ENCODE measurements around the gene GCH1.

GCH1 gene

DNA sequence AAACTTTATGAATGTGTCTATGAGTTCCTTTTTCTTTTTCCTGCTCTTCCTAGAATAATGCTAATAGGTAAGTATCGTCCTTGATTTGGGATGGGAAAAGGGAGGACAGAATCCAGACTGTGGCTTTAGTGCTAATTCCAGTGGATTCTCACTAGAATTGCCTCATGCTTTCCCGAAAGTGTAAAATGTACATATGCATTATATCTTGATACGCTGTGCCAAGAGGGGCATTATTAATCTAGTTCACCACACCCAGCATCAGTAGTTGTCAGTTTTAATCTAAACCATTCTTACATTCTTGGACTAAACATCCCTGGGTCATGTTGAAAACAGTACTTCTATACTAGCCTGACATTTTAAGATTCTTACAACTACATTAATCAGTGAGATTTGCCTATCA, 49.3 kb downstream of the GCH1 start:
- Histone ChIP-seq H3K79me1 (ENCODE audit: low read depth, low read length) (no peaks in the 10 kb centered on the region), H3K27ac (replicated peaks; ENCODE audit: low read length) (no peak overlapping the region), H3K14ac (ENCODE audit: low read length) (no peak overlapping the region), H4K8ac (ENCODE audit: low read depth, low read length) (no peak overlapping the region), H4K91ac (ENCODE audit: low read depth, low read length, poor library complexity) (no peak overlapping the region), H3K9me3 (replicated peaks in 1 of 2; ENCODE audit: control insufficient read depth in 2 of 2, insufficient read depth in 1 of 2, low read depth in 1 of 2, low read length in 2 of 2) (no peaks in the 10 kb centered on the region), H3K4me1 (ENCODE audit: control insufficient read depth in 2 of 2, insufficient read depth in 1 of 2, low read depth in 1 of 2, low read length in 2 of 2) (peaks cover 4 to 8% of the 10 kb centered on the region in 2 donors), H2BK15ac (ENCODE audit: low read length) (no peak overlapping the region), H3K23ac (ENCODE audit: low read depth, low read length, poor library complexity) (no peak overlapping the region), H3K4ac (ENCODE audit: low read length) (no peak overlapping the region), H3K27me3 (ENCODE audit: control insufficient read depth in 3 of 3, insufficient read depth in 3 of 3, low read depth in 1 of 3, low read length in 3 of 3) (no peaks in the 10 kb centered on the region), H2AK5ac (ENCODE audit: low read depth, low read length) (no peak overlapping the region), H2AFZ (ENCODE audit: low read length) (no peak overlapping the region), H3K4me2 (ENCODE audit: insufficient read depth, low read length, poor library complexity, severe bottlenecking) (no peak overlapping the region), H3K9ac (ENCODE audit: low read depth, low read length, poor library complexity) (no peak overlapping the region), H2BK120ac (ENCODE audit: low read depth, low read length) (no peak overlapping the region), H3K18ac (ENCODE audit: low read length) (no peak overlapping the region), H2BK5ac (ENCODE audit: low read length) (no peak overlapping the region), H3K4me3 (ENCODE audit: low read length in 2 of 2) (no peak overlapping the region), H2BK12ac (ENCODE audit: low read length) (no peak overlapping the region), H3K36me3 (replicated peaks in 1 of 2; ENCODE audit: control insufficient read depth in 2 of 2, insufficient read depth in 2 of 2, low read length in 2 of 2) (no peaks in the 10 kb centered on the region)
- no peak for DNase-seq (ENCODE audit: low spot score)
- WGBS, 2 donors (ENCODE audit: extremely low coverage in 2 of 2, insufficient read length in 2 of 2, insufficient replicate concordance in 1 of 2) = no CpG with 5 or more reads among the region's 3 CpGs

DNA sequence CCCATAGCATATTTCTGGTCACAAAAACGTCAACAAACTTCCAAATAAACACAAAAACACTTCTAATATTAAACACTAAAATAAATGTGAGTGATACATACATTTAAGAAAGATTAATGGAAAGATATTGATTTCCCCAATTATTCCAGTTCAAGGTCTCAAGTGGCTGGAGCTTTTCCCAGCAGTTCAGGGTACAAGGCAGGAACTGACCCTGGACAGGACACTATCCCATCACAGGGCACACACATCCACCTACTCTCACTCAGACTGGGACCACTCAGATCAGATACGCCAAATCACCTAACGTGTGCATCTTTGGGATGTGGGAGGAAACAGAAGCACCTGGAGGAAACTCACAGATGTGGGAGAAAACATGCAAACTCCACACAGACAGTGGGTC, 50.4 kb downstream of the GCH1 start:
- Histone ChIP-seq H3K4me2 (ENCODE audit: insufficient read depth, low read length, poor library complexity, severe bottlenecking) (no peak overlapping the region), H3K4me1 (ENCODE audit: control insufficient read depth in 2 of 2, insufficient read depth in 1 of 2, low read depth in 1 of 2, low read length in 2 of 2) (peaks cover 4 to 8% of the 10 kb centered on the region in 2 donors), H3K9me3 (replicated peaks in 1 of 2; ENCODE audit: control insufficient read depth in 2 of 2, insufficient read depth in 1 of 2, low read depth in 1 of 2, low read length in 2 of 2) (no peaks in the 10 kb centered on the region), H2AK5ac (ENCODE audit: low read depth, low read length) (no peak overlapping the region), H2BK120ac (ENCODE audit: low read depth, low read length) (no peak overlapping the region), H3K27ac (replicated peaks; ENCODE audit: low read length) (no peak overlapping the region), H4K8ac (ENCODE audit: low read depth, low read length) (no peak overlapping the region), H2AFZ (ENCODE audit: low read length) (no peak overlapping the region), H2BK12ac (ENCODE audit: low read length) (no peak overlapping the region), H3K79me1 (ENCODE audit: low read depth, low read length) (no peaks in the 10 kb centered on the region), H4K91ac (ENCODE audit: low read depth, low read length, poor library complexity) (no peak overlapping the region), H3K4me3 (ENCODE audit: low read length in 2 of 2) (no peak overlapping the region), H2BK15ac (ENCODE audit: low read length) (no peak overlapping the region), H3K9ac (ENCODE audit: low read depth, low read length, poor library complexity) (peak overlapping the region; percentile 55), H2BK5ac (ENCODE audit: low read length) (no peak overlapping the region), H3K23ac (ENCODE audit: low read depth, low read length, poor library complexity) (no peak overlapping the region), H3K18ac (ENCODE audit: low read length) (no peak overlapping the region), H3K4ac (ENCODE audit: low read length) (no peak overlapping the region), H3K36me3 (replicated peaks in 1 of 2; ENCODE audit: control insufficient read depth in 2 of 2, insufficient read depth in 2 of 2, low read length in 2 of 2) (no peaks in the 10 kb centered on the region), H3K14ac (ENCODE audit: low read length) (no peak overlapping the region), H3K27me3 (ENCODE audit: control insufficient read depth in 3 of 3, insufficient read depth in 3 of 3, low read depth in 1 of 3, low read length in 3 of 3) (no peaks in the 10 kb centered on the region)
- no peak for DNase-seq (ENCODE audit: low spot score)
- WGBS, 2 donors (ENCODE audit: extremely low coverage in 2 of 2, insufficient read length in 2 of 2, insufficient replicate concordance in 1 of 2) = 100% methylated on average over 1 of the region's 3 CpGs; no CpG with 5 or more reads in 1 of the 2 donors

DNA sequence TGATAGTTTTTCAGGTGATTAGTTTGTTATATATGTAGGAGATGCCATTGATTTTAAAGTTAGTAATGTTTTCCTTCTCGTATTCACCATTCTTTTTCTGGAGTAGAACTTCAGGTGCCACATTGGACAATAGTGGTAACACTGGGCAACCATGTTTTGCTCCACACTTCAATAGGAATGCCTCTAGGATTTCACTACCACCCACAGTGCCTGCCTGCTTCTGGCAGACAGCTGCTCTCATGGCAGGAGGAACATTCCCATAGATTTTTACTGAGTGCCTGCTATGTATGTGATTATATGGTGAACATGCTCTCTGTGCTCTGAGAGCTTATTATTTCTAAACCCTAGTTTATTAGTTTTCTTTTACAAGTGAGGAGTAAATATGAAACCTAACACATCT, 53.7 kb downstream of the GCH1 start:
- H3K79me1 ChIP-seq (ENCODE audit: low read depth, low read length) = no peaks in the 10 kb centered on the region
- H3K27me3 ChIP-seq (ENCODE audit: control insufficient read depth in 3 of 3, insufficient read depth in 3 of 3, low read depth in 1 of 3, low read length in 3 of 3) = no peaks in the 10 kb centered on the region
- no peak overlapping the region for H3K27ac ChIP-seq (replicated peaks; ENCODE audit: low read length)
- H3K36me3 ChIP-seq (replicated peaks in 1 of 2; ENCODE audit: control insufficient read depth in 2 of 2, insufficient read depth in 2 of 2, low read length in 2 of 2) = no peaks in the 10 kb centered on the region
- WGBS, 2 donors (ENCODE audit: extremely low coverage in 2 of 2, insufficient read length in 2 of 2, insufficient replicate concordance in 1 of 2) = no CpG with 5 or more reads among the region's 1 CpG
- H4K8ac ChIP-seq (ENCODE audit: low read depth, low read length) = no peak overlapping the region
- no peak overlapping the region for H3K4ac ChIP-seq (ENCODE audit: low read length)
- H3K9ac ChIP-seq (ENCODE audit: low read depth, low read length, poor library complexity) = no peak overlapping the region
- DNase-seq (ENCODE audit: low spot score) = no peak
- H2BK5ac ChIP-seq (ENCODE audit: low read length) = no peak overlapping the region
- H2AFZ ChIP-seq (ENCODE audit: low read length) = no peak overlapping the region
- no peak overlapping the region for H2AK5ac ChIP-seq (ENCODE audit: low read depth, low read length)
- no peak overlapping the region for H3K14ac ChIP-seq (ENCODE audit: low read length)
- H3K18ac ChIP-seq (ENCODE audit: low read length) = no peak overlapping the region
- H3K4me3 ChIP-seq (ENCODE audit: low read length in 2 of 2) = no peak overlapping the region
- H2BK15ac ChIP-seq (ENCODE audit: low read length) = no peak overlapping the region
- H3K4me2 ChIP-seq (ENCODE audit: insufficient read depth, low read length, poor library complexity, severe bottlenecking) = no peak overlapping the region
- H2BK12ac ChIP-seq (ENCODE audit: low read length) = no peak overlapping the region
- no peak overlapping the region for H2BK120ac ChIP-seq (ENCODE audit: low read depth, low read length)
- no peak overlapping the region for H3K23ac ChIP-seq (ENCODE audit: low read depth, low read length, poor library complexity)
- peaks cover 4 to 5% of the 10 kb centered on the region in 2 donors for H3K4me1 ChIP-seq (ENCODE audit: control insufficient read depth in 2 of 2, insufficient read depth in 1 of 2, low read depth in 1 of 2, low read length in 2 of 2)
- H3K9me3 ChIP-seq (replicated peaks in 1 of 2; ENCODE audit: control insufficient read depth in 2 of 2, insufficient read depth in 1 of 2, low read depth in 1 of 2, low read length in 2 of 2) = no peaks in the 10 kb centered on the region
- H4K91ac ChIP-seq (ENCODE audit: low read depth, low read length, poor library complexity) = no peak overlapping the region

DNA sequence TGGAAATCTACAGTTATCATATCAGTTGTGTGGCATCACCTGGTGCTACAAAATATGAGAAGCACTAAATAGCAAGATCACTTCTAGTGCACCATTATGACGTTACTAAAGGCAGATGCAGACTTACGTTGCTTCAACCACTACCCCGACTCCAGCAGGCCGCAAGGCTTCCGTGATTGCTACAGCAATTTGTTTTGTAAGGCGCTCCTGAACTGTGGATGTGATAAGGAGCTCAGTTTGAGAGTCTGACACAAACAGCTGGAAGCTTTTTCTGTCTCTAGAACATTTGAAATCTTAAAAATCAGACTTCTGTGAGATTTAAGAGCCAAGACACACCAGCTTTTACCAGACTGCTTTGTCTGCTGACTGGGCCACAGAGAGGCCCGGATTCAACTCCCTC, 57.0 kb downstream of the GCH1 start:
- H3K27me3 ChIP-seq (ENCODE audit: control insufficient read depth in 3 of 3, insufficient read depth in 3 of 3, low read depth in 1 of 3, low read length in 3 of 3) = no peaks in the 10 kb centered on the region

More for the DNA sequence above, 57.0 kb downstream of the GCH1 start:
- WGBS, 2 donors (ENCODE audit: extremely low coverage in 2 of 2, insufficient read length in 2 of 2, insufficient replicate concordance in 1 of 2) = no CpG with 5 or more reads among the region's 7 CpGs
- H2BK120ac ChIP-seq (ENCODE audit: low read depth, low read length) = no peak overlapping the region
- H3K79me1 ChIP-seq (ENCODE audit: low read depth, low read length) = no peaks in the 10 kb centered on the region
- no peaks in the 10 kb centered on the region for H3K36me3 ChIP-seq (replicated peaks in 1 of 2; ENCODE audit: control insufficient read depth in 2 of 2, insufficient read depth in 2 of 2, low read length in 2 of 2)
- no peak overlapping the region for H3K4me2 ChIP-seq (ENCODE audit: insufficient read depth, low read length, poor library complexity, severe bottlenecking)
- H3K27ac ChIP-seq (replicated peaks; ENCODE audit: low read length) = no peak overlapping the region
- no peak overlapping the region for H3K4ac ChIP-seq (ENCODE audit: low read length)
- no peak for DNase-seq (ENCODE audit: low spot score)
- H2AK5ac ChIP-seq (ENCODE audit: low read depth, low read length) = no peak overlapping the region
- no peak overlapping the region for H2BK5ac ChIP-seq (ENCODE audit: low read length)
- H3K4me3 ChIP-seq (ENCODE audit: low read length in 2 of 2) = no peak overlapping the region
- no peak overlapping the region for H4K8ac ChIP-seq (ENCODE audit: low read depth, low read length)
- no peak overlapping the region for H4K91ac ChIP-seq (ENCODE audit: low read depth, low read length, poor library complexity)
- peaks cover 2 to 5% of the 10 kb centered on the region in 2 donors for H3K4me1 ChIP-seq (ENCODE audit: control insufficient read depth in 2 of 2, insufficient read depth in 1 of 2, low read depth in 1 of 2, low read length in 2 of 2)
- no peaks in the 10 kb centered on the region for H3K9me3 ChIP-seq (replicated peaks in 1 of 2; ENCODE audit: control insufficient read depth in 2 of 2, insufficient read depth in 1 of 2, low read depth in 1 of 2, low read length in 2 of 2)
- no peak overlapping the region for H3K9ac ChIP-seq (ENCODE audit: low read depth, low read length, poor library complexity)
- H3K14ac ChIP-seq (ENCODE audit: low read length) = no peak overlapping the region
- H3K23ac ChIP-seq (ENCODE audit: low read depth, low read length, poor library complexity) = no peak overlapping the region
- H2BK12ac ChIP-seq (ENCODE audit: low read length) = no peak overlapping the region
- no peak overlapping the region for H3K18ac ChIP-seq (ENCODE audit: low read length)
- peak overlapping the region; percentile 36 for H2AFZ ChIP-seq (ENCODE audit: low read length)
- H2BK15ac ChIP-seq (ENCODE audit: low read length) = no peak overlapping the region
